ENCODE measurements around the gene TOP2A. TPM values are rescaled to one million over a fixed set of nuclear protein-coding genes. Genes with fewer than 3 reads are reported as not detected.

TOP2A gene
- total and polyA plus RNA-seq, 9 of the 15 experiments (the other 6 are each of a cell fraction or from before 2014, with no cell fraction given): 133 to 347 (median 259) TPM

DNA sequence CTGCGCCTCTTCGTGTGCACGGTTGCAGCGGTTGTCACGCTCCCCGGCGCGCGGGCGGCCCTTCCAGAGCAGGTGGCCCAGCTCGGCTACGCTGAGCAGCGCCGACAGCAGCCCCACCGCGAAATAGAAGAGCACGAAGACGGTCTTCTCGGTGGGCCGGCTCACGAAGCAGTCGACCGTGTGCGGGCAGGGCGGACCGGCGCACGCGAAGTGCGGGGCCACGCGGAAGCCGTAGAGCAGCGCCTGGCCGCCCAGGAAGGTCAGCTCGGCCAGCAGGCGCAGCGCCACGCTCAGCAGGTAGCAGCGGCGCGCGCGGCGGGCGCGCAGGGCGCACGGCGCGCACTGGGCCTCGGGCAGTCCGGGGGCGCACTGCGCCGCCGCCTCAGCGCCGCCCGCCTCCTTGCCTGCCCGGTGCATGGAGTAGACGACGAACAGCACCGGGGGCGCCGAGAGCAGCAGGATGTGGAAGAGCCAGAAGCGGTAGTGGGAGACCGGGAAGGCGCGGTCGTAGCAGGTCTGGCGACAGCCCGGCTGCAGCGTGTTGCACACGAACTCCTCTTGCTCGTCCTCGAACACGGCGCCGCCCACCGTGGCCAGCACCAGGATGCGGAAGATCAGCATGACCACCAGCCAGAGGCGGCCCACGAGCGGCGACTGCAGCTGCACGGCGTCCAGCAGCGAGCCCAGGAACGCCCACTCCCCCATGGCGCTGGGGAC, 54.4 kb downstream of the TOP2A start (continued):
- no peak for TF ChIP-seq SIX5 (IDR thresholded peaks at IDR 0.05; ENCODE audit: borderline replicate concordance in 1 of 2, insufficient read depth in 1 of 2, low read depth in 1 of 2, low read length in 2 of 2)
- TF ChIP-seq, protein P1, sequence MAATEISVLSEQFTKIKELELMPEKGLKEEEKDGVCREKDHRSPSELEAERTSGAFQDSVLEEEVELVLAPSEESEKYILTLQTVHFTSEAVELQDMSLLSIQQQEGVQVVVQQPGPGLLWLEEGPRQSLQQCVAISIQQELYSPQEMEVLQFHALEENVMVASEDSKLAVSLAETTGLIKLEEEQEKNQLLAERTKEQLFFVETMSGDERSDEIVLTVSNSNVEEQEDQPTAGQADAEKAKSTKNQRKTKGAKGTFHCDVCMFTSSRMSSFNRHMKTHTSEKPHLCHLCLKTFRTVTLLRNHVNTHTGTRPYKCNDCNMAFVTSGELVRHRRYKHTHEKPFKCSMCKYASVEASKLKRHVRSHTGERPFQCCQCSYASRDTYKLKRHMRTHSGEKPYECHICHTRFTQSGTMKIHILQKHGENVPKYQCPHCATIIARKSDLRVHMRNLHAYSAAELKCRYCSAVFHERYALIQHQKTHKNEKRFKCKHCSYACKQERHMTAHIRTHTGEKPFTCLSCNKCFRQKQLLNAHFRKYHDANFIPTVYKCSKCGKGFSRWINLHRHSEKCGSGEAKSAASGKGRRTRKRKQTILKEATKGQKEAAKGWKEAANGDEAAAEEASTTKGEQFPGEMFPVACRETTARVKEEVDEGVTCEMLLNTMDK (IDR thresholded peaks at IDR 0.05; ENCODE audit: borderline replicate concordance, insufficient read depth, low read depth, low read length, poor library complexity, severe bottlenecking): peak; percentile 4
- peak; percentile 37 for TF ChIP-seq POLR2G (IDR thresholded peaks at IDR 0.05; ENCODE audit: low read depth, low read length)
- no peak for TF ChIP-seq NELFE (IDR thresholded peaks at IDR 0.05; ENCODE audit: insufficient read depth, insufficient read length)
- TF ChIP-seq, protein P2, sequence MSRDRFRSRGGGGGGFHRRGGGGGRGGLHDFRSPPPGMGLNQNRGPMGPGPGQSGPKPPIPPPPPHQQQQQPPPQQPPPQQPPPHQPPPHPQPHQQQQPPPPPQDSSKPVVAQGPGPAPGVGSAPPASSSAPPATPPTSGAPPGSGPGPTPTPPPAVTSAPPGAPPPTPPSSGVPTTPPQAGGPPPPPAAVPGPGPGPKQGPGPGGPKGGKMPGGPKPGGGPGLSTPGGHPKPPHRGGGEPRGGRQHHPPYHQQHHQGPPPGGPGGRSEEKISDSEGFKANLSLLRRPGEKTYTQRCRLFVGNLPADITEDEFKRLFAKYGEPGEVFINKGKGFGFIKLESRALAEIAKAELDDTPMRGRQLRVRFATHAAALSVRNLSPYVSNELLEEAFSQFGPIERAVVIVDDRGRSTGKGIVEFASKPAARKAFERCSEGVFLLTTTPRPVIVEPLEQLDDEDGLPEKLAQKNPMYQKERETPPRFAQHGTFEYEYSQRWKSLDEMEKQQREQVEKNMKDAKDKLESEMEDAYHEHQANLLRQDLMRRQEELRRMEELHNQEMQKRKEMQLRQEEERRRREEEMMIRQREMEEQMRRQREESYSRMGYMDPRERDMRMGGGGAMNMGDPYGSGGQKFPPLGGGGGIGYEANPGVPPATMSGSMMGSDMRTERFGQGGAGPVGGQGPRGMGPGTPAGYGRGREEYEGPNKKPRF (IDR thresholded peaks at IDR 0.05; ENCODE audit: low read depth, low read length): no peak
- no peak for TF ChIP-seq ZNF316 (IDR thresholded peaks at IDR 0.05)
- peak; percentile 34; the same call in 1 of the 2 replicates for TF ChIP-seq CTBP1 (IDR thresholded peaks at IDR 0.05; ENCODE audit: borderline replicate concordance)
- TF ChIP-seq, protein P3, sequence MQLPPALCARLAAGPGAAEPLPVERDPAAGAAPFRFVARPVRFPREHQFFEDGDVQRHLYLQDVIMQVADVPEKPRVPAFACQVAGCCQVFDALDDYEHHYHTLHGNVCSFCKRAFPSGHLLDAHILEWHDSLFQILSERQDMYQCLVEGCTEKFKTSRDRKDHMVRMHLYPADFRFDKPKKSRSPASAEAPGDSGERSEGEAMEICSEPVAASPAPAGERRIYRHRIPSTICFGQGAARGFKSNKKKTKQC (CRISPR knock-in tag; IDR thresholded peaks at IDR 0.05): no peak
- TF ChIP-seq, protein P4, sequence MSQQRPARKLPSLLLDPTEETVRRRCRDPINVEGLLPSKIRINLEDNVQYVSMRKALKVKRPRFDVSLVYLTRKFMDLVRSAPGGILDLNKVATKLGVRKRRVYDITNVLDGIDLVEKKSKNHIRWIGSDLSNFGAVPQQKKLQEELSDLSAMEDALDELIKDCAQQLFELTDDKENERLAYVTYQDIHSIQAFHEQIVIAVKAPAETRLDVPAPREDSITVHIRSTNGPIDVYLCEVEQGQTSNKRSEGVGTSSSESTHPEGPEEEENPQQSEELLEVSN (IDR thresholded peaks at IDR 0.05; ENCODE audit: borderline replicate concordance in 1 of 2, extremely low read depth in 1 of 2, insufficient read depth in 1 of 2, insufficient read length in 1 of 2, low read depth in 1 of 2, low read length in 1 of 2, poor library complexity in 1 of 2, severe bottlenecking in 1 of 2): peak in 1 of 2 experiments; percentile 71
- TF ChIP-seq FOXK1 (CRISPR knock-in tag; IDR thresholded peaks at IDR 0.05; ENCODE audit: borderline replicate concordance): no peak
- no peak for TF ChIP-seq THRAP3 (IDR thresholded peaks at IDR 0.05; ENCODE audit: borderline replicate concordance)
- no peak for TF ChIP-seq BACH1 (tag; IDR thresholded peaks at IDR 0.05)
- no peak for TF ChIP-seq NFYB (IDR thresholded peaks at IDR 0.05; ENCODE audit: extremely low read depth, insufficient read length)
- no peak for TF ChIP-seq STAT5A (IDR thresholded peaks at IDR 0.05; ENCODE audit: borderline replicate concordance, low read length)
- TF ChIP-seq ZFPM2 (CRISPR knock-in tag; IDR thresholded peaks at IDR 0.05): no peak
- TF ChIP-seq HDAC2 (IDR thresholded peaks at IDR 0.05): no peak
- no peak for TF ChIP-seq JUN (IDR thresholded peaks at IDR 0.05; ENCODE audit: borderline replicate concordance, low read depth, low read length)
- no peak for TF ChIP-seq JUN (CRISPR knock-in tag; IDR thresholded peaks at IDR 0.05; ENCODE audit: borderline replicate concordance)
- no peak for TF ChIP-seq HDAC8 (tag; IDR thresholded peaks at IDR 0.05)
- peak; percentile 52 for TF ChIP-seq ZFX (CRISPR knock-in tag; IDR thresholded peaks at IDR 0.05)
- TF ChIP-seq POLR2AphosphoS5 (IDR thresholded peaks at IDR 0.05; ENCODE audit: control insufficient read depth, insufficient read depth, low read depth, low read length): no peak
